ENCODE results near the gene PIK3R4.

Gene PIK3R4

GRCh38 chr3:130746246-130747039 is at the start of gene PIK3R4:
Gene PIK3R4 (minus strand): TSS chr3:130746829. CDS start chr3:130745218, 1,611 bp downstream.
- peak; percentile 97 for DNase-seq

DNA sequence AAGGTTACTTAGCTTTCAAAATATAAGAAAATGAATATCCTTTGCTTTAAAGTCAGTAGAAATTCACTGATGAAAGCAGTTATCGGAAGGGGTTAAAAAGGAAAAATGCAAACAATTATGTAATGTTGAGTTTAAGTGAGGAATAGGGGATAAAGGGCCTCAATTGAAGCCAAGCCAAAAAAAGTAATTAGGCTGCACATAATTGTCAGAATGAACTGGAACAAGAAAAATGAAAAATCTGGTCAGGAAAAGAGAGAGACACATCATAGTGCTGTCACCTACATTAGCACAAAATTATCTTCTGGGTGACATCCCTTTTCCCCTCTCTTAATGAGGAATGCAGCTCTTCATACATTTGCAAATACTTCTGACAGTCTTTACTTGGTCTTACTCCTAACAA is 48.8 kb upstream of the PIK3R4 start:
- no peak for DNase-seq

DNA sequence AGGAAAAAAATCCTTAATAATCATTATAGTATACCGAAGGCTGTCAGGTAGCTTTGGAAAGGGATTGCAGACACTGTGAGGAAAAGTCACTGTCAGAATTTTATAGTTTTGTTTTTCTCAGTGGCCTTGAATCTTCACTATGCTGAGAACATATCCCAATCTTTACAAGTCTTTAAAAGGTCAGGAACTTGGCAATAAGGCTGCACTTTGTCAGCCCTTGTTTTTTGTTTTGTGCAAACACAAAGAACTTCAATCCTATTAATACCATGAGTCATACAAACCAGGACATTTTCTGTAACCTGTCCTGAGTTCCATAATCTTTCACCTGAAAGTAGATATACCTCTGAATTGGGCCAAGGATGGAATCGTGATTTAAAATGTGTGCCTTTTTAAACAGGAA is 45.6 kb upstream of the PIK3R4 start:
- no peak for DNase-seq

DNA sequence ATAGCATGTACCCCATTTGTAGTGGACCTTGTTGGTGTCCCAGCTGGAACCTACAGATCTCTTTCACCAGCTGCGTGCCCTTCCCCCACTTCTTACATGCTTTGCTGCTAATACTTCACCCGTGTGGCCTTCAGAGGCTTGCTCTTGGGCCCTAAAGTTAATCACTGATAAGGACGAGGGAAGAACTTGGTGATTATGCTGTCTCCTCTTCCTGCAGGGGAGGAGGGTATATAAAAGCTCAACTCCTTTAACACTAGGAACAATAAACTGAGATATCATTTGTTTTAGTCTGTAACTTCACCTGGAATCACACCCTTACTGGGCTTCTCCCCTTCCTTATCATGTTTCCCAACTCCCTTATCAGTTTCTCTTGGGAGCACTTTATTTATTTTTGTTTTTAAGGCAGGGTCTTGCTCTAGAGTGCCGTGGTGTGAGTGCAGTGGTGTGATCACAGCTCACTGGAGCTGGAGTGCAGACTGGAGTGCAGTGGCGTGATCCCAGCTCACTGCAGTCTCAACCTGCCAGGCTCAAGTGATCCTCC is 43.2 kb upstream of the PIK3R4 start:
- no peak for DNase-seq

GRCh38 chr3:130787422-130788068 is 40.9 kb upstream of the PIK3R4 start:
- no peak for DNase-seq

DNA sequence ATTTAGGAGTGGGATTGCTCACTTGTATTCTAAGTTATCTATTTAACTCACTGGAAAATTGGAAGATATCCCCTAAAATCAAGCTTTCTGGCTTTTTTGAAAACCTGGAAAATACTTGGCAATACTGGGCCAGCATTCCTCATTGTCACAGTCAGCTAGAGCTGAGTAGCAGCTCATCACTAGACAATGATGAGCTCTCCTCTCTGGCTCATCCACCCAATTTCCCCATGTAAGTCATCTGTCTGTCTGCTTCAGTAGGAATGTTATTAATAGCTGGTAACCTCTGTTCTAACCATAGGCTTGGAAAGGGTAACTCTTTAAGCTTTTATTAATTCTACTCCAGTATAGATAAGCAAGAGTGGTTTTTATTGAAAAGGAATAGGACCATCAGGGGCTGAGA is 39.7 kb upstream of the PIK3R4 start:
- no peak for DNase-seq

GRCh38 chr3:130783629-130784028 is 37.0 kb upstream of the PIK3R4 start:
- no peak for DNase-seq

GRCh38 chr3:130779486-130779885 is 32.9 kb upstream of the PIK3R4 start:
- no peak for DNase-seq

GRCh38 chr3:130779031-130779430 is 32.4 kb upstream of the PIK3R4 start:
- no peak for DNase-seq

- DNase-seq = no peak
These were observed 26.7 kb upstream of the PIK3R4 start for GRCh38 chr3:130773366-130773765.

GRCh38 chr3:130772129-130772528 is 25.5 kb upstream of the PIK3R4 start:
- peak; percentile 70 for DNase-seq

DNA sequence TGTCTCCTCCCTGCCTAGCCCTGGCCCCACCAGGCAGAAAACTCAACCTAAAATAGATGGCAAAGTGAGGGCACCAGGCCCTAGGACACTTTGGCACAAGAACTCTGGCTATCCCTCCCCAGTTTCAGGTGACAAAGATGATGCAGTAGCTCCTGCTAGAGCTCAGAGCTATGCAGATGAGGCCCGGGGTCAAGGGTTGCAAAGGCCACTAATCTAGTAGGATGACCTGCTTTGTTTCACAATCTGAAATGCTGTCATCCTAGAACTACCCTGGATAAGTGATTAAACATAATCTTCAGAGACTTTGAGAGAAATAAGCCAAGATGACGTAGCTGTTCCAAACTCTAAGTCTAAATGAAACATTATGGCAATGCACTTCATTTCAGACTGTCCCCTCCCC is 24.0 kb upstream of the PIK3R4 start:
- no peak for DNase-seq

GRCh38 chr3:130761730-130762311 is 15.2 kb upstream of the PIK3R4 start:
- no peak for DNase-seq

GRCh38 chr3:130760922-130761321 is 14.3 kb upstream of the PIK3R4 start:
- no peak for DNase-seq

DNA sequence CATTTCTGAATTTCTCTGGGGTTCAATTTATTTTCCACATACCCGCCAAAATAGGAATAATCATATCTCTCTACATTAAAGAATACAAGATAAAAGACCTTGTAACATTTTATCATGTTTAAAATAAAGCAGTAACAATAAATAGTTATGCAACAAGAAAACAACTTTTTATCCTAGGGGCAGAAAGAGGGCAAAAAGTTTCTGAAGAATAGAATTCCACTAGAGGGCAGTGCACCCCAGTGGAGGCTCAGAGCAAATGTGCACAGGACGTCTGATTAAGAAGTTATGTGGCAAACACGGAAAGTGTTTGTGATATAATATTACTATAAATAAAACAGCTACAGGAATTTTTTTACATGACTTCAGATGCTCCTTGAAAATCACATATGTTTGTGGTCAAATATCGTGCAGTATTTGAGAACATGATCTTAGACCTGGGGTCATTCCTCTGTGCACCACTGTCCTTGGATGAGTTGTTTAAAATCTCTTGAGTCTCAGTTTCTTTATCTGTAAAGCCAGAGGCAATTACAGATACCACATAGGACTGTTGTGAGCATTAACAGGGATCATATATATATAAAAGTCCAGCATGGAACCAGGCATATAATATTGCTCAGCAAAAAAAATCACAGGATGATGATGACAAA is 13.2 kb upstream of the PIK3R4 start:
- peak; percentile 6 for DNase-seq

GRCh38 chr3:130758624-130759369 is 12.2 kb upstream of the PIK3R4 start:
- no peak for DNase-seq

DNA sequence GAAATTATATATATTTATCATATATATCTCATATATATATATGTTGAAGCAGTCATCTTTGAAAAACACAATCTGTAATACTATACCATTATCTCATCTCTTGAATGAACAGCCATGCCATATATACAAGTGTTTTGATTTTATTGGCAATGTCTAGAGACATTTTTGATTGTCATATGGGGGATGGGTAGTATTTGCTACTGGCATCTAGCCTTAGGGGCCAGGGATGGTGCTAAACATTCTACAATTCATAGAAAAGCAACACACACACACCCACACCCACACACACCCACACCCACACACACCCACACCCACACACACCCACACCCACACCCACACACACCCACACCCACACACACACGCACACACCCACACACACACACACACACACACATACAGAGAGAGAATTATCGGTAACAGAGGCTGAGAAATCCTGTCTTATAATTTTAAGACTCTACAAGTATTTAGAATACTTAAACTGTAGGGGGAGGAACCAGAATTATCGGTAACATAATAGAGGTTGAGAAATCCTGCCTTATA is 11.1 kb upstream of the PIK3R4 start:
- no peak for DNase-seq

DNA sequence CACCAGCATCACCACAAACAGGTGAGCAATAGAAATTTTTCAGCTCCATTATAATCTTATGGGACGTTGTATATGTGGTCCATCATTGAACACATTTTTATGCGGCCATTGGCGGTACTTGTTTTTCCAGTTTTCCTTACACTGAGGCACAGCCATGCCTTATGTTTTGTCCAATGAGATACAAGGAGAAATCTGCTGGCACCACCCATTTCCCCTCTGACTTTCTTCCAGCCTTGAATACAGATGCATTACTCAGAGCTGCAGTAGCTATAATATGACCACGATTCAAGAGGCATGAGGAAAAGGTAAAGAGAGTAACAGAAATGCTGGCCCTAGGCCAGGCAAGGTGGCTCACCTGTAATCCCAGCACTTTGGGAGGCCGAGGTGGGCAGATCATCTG is 9.0 kb upstream of the PIK3R4 start:
- no peak for DNase-seq

DNA sequence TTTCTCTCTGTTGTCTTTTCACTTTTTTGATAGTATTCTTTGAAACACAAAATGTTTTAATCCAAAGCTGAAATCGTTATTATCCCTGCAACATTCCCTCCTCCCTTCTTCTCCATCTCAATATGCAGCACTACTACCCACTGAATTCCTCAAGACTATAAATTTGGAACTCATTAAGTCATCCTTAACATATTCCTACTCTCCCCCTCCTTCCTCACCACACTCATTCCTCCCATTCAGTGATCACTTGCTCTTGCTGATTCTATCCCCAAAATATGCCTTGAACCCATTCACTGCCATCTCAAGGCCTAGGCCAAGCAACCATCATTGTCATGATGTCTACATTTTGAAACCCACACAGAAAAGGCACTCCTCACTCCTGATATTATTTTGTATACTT is 2.4 kb upstream of the PIK3R4 start:
- DNase-seq = no peak

DNA sequence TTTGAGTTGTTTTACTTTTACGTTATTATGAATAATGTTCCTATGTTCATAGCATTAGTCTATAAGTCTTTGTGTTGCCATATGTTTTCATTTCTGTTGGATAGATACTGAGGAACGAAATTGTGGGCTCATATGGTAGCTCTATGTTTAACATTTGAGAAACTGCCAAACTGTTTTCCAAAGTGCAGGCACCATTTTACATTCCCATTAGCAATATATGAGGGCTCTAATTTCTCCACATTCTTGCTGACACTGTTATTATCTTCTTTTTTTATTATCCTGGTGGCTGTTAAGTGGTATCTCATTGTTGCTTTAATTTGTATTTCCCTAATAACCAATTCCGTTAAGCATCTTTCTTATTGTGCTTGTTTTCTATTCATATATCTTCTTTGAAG is 1.8 kb upstream of the PIK3R4 start:
- no peak for DNase-seq

DNA sequence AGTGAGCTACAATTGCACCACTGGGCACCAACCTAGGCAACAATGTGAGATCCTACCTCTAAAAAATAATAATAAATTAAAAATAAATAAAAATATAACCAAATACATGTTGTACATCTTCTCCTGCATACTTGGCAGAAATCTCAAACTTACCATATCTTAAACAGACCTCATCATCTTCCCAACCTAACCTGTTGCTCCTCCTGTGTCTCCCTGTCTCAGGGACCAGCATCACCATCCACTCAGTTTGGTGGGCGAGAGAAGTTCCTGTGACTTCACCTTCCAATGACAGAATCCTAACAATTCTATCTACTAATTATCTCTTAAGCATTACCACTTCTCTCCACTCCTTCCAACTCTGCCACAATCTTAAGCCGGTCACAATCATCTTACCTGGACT is 3.3 kb downstream of the PIK3R4 start:
- DNase-seq = no peak

- DNase-seq = no peak
These were observed 4.6 kb downstream of the PIK3R4 start for GRCh38 chr3:130741946-130742610.
